Measurements from ENCODE around the gene MMEL1.

- TF ChIP-seq ZBTB21 (tag by site-specific recombination; IDR thresholded peaks at IDR 0.05) (no peak), ZNF792 (tag by site-specific recombination; IDR thresholded peaks at IDR 0.05) (no peak), CTCF (tag by site-specific recombination; IDR thresholded peaks at IDR 0.05) (no peak), AEBP2 (tag by site-specific recombination; IDR thresholded peaks at IDR 0.05; ENCODE audit: borderline replicate concordance) (no peak), ZBTB48 (tag by site-specific recombination; IDR thresholded peaks at IDR 0.05) (no peak), ATF2 (tag by site-specific recombination; IDR thresholded peaks at IDR 0.05; ENCODE audit: low read depth) (no peak)
Observed at GRCh38 chr1:2587860-2588571, 44.8 kb downstream of the MMEL1 start.
